ENCODE measurements around the gene DLGAP1. TPM values are rescaled to one million over a fixed set of nuclear protein-coding genes. Genes with fewer than 3 reads are reported as not detected.

Gene DLGAP1
- total RNA-seq, 4 donors from 2014 or later, result 0.13 to 6.2 (median 0.53) TPM

DNA sequence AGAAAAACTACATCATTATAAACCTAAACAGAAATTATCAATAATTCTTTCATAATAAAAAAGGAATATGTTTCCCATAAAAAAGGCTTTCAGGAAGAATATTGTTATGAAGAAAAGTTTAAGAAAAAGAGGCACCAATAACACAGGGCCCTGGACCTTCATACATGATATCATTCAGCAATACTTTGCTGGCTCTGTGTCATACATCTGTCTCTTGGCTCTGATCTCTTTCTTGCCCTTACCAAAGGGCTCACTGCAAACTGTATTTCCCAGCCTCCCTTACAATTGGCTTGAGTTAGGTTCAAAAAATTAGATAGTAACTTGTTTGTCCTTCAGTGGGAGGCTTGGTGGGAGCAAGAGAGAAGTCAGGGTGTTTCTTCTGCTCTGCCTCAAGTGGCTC lies 506.1 kb downstream of the DLGAP1 start:
- Histone ChIP-seq H3K9me3 (no peaks in the 10 kb centered on the region), H3K36me3 (no peaks in the 10 kb centered on the region), H3K27me3 (no peaks in the 10 kb centered on the region), H3K27ac (no peak overlapping the region), H3K4me3 (no peak overlapping the region), H3K4me1 (no peaks in the 10 kb centered on the region)
- in situ Hi-C loops (cut with MboI; ENCODE audit: low sequenced_read_pairs in 4 of 4) (loop anchor here in 1 of 4 donors (25.0 kb wide), 1 partner anchor 88 kb away; no protein-coding TSS in a partner anchor), intact Hi-C loops (cut with DNase I; ENCODE audit: low total_unique reads) (no loop called here)
- ATAC-seq (no peak), DNase-seq (no peak)
- TF ChIP-seq CTCF (IDR thresholded peaks at IDR 0.05 in 4 of 5, conservative IDR thresholded peaks at IDR 0.05 in 1 of 5) (no peak), POLR2A (IDR thresholded peaks at IDR 0.05) (no peak)

DNA sequence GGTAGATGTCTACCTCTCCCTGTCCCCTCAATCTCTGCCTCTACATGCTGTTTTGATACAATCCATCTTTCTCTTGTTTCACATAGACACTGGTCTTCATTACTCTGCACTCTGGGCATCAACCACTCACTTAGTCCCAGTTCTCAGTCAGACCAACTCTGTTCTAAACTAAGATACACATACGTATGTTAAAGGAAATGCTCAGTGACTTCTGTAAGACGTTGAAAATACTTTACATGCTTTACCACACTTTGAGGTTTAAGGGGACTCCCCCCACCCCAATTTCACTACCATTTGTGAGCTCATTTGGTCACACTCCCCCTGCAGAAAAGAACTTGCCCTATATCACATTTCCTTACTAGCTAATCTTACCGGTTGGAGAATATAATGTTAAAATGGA lies 507.7 kb downstream of the DLGAP1 start:
- Histone ChIP-seq H3K4me1 (no peaks in the 10 kb centered on the region), H3K4me3 (no peak overlapping the region), H3K36me3 (no peaks in the 10 kb centered on the region), H3K27me3 (no peaks in the 10 kb centered on the region), H3K9me3 (no peaks in the 10 kb centered on the region), H3K27ac (no peak overlapping the region)
- TF ChIP-seq CTCF (IDR thresholded peaks at IDR 0.05 in 4 of 5, conservative IDR thresholded peaks at IDR 0.05 in 1 of 5) (no peak), POLR2A (IDR thresholded peaks at IDR 0.05) (no peak)
- in situ Hi-C loops (cut with MboI; ENCODE audit: low sequenced_read_pairs in 4 of 4), result loop anchor here in 1 of 4 donors (25.0 kb wide), 1 partner anchor 90 kb away; no protein-coding TSS in a partner anchor
- DNase-seq (no peak), ATAC-seq (no peak)
- intact Hi-C loops (cut with DNase I; ENCODE audit: low total_unique reads), result no loop called here

- intact Hi-C loops (cut with DNase I; ENCODE audit: low total_unique reads) (no loop called here), in situ Hi-C loops (cut with MboI; ENCODE audit: low sequenced_read_pairs in 4 of 4) (loop anchor here in 1 of 4 donors (25.0 kb wide), 1 partner anchor 102 kb away; no protein-coding TSS in a partner anchor)
- H3K36me3 ChIP-seq, result no peaks in the 10 kb centered on the region
- H3K4me1 ChIP-seq, result no peaks in the 10 kb centered on the region
- no peak for DNase-seq
- H3K9me3 ChIP-seq, result no peaks in the 10 kb centered on the region
- TF ChIP-seq CTCF (IDR thresholded peaks at IDR 0.05 in 4 of 5, conservative IDR thresholded peaks at IDR 0.05 in 1 of 5) (no peak), POLR2A (IDR thresholded peaks at IDR 0.05) (no peak)
- H3K4me3 ChIP-seq, result no peak overlapping the region
- H3K27me3 ChIP-seq, result no peaks in the 10 kb centered on the region
- ATAC-seq, result no peak
- H3K27ac ChIP-seq, result no peak overlapping the region
These were observed 519.8 kb downstream of the DLGAP1 start for GRCh38 chr18:3935305-3935704.

DNA sequence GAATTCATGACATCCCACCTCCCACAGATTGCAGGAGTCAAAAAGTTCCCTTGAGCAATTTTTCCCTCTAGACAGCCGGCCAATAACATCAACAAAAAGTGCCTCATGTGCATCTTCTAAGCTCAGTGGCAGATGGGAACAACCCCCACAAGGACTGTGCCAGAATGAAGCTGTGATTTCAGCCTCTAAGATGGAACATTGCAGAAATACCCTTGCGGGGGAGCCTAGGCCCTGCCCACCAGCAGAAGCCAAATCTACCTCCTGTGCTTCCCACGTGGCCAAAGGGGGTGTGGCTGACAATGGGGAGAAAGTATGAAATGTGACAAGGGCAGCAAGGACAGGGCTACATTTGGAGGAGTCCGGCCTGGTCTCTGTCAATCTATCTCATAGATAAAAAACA lies 522.8 kb downstream of the DLGAP1 start:
- Histone ChIP-seq H3K4me1 (no peaks in the 10 kb centered on the region), H3K36me3 (no peaks in the 10 kb centered on the region), H3K4me3 (no peak overlapping the region), H3K27ac (no peak overlapping the region), H3K27me3 (no peaks in the 10 kb centered on the region), H3K9me3 (no peaks in the 10 kb centered on the region)
- TF ChIP-seq POLR2A (IDR thresholded peaks at IDR 0.05), result no peak
- TF ChIP-seq CTCF (IDR thresholded peaks at IDR 0.05 in 4 of 5, conservative IDR thresholded peaks at IDR 0.05 in 1 of 5), result no peak
- ATAC-seq, result no peak
- in situ Hi-C loops (cut with MboI; ENCODE audit: low sequenced_read_pairs in 4 of 4) (loop anchor here in 1 of 4 donors (25.0 kb wide), 1 partner anchor 105 kb away; no protein-coding TSS in a partner anchor), intact Hi-C loops (cut with DNase I; ENCODE audit: low total_unique reads) (no loop called here)
- no peak for DNase-seq
